K562 (cell line): Measurements from ENCODE around the gene MEST. TPM values are rescaled to one million over a fixed set of nuclear protein-coding genes. Genes with fewer than 3 reads are reported as not detected.

Experiments used
- ATAC-seq: fragments of 200-7000 bp; cut with Tn5 transposase; 3 replicates; pipeline ENCODE4 v1.9.1; 2020; ENCODE audit warnings: moderate library complexity
- BruUV-seq: library from RNA; stranded (reverse); fragments of 400-500 nt; replicated peaks from 2 replicates; lab custom pipeline; 2021; lab: Mats Ljungman, UMichigan
- CTCF ChIA-PET: fragments of 300-600 bp; formaldehyde crosslinking; extraction: SDS; loops from one replicate; lab custom pipeline; 2021; ENCODE audit warnings: low intra/inter-chr PET ratio; lab: Yijun Ruan, JAX
- POLR2A ChIA-PET: fragments of 300-600, 350-650 bp; sonication (Branson Sonifier 250); formaldehyde crosslinking; extraction: SDS; loops from one replicate; lab custom pipeline; 2021; ENCODE audit warnings: antibody characterized with exemption, inconsistent platforms; lab: Yijun Ruan, JAX
- DNase-seq, 4 experiments: peaks; one replicate each; pipeline versions ENCODE4 v3.0.0 to v3.0.0-alpha.2; 2011 to 2018; ENCODE audit warnings: low spot score in 3 of 4, mixed read lengths in 3 of 4; ENCODE audit errors: extremely low read depth in 1 of 4
- FAIRE-seq: peaks from 2 replicates; lab custom pipeline; 2011; peaks lifted over from hg19 to GRCh38; lab: Jason Lieb, UNC
- H2AFZ ChIP-seq: 2 replicates; pipeline ENCODE4 v1.6.0; 2011; ENCODE audit warnings: low read depth, low read length, control low read depth, inconsistent platforms
- H3K27ac ChIP-seq: fragments of 200-600 bp; 3 replicates; pipeline ENCODE4 v1.8.0; 2011; ENCODE audit warnings: low read depth, mild to moderate bottlenecking, control low read depth, inconsistent platforms, low read length, moderate library complexity, mixed read lengths; ENCODE audit errors: extremely low read depth
- H3K27me3 ChIP-seq, 2 experiments: fragments of 300-600 bp in 1 of 2; 2 replicates in 1 of 2; 3 replicates in 1 of 2; pipeline versions ENCODE4 v1.6.0 to v1.8.0; 2011; ENCODE audit warnings: inconsistent platforms in 2 of 2, low read length in 2 of 2, mild to moderate bottlenecking in 1 of 2, mixed read lengths in 1 of 2, moderate library complexity in 1 of 2; ENCODE audit not compliant: control insufficient read depth in 2 of 2, insufficient read depth in 2 of 2
- H3K36me3 ChIP-seq: fragments of 300-600 bp; 3 replicates; pipeline ENCODE4 v1.8.0; 2011; ENCODE audit warnings: mild to moderate bottlenecking, low read length, inconsistent platforms; ENCODE audit not compliant: control insufficient read depth, insufficient read depth
- H3K4me1 ChIP-seq, 2 experiments: fragments of 200-600 bp in 1 of 2; replicated peaks in 1 of 2; 2 replicates in 1 of 2; 3 replicates in 1 of 2; pipeline versions ENCODE4 v1.5.1 to v1.8.0; 2011; ENCODE audit warnings: inconsistent platforms in 2 of 2, low read length in 2 of 2, mild to moderate bottlenecking in 1 of 2, mixed read lengths in 1 of 2, moderate library complexity in 1 of 2; ENCODE audit not compliant: control insufficient read depth in 2 of 2, insufficient read depth in 2 of 2
- H3K4me2 ChIP-seq: 2 replicates; pipeline ENCODE4 v1.6.1; 2011; ENCODE audit warnings: low read length, control low read depth, inconsistent platforms, mixed read lengths; ENCODE audit not compliant: insufficient read depth
- H3K4me3 ChIP-seq: fragments of 200-600 bp; sonication (generic), shearing (Covaris generic); 2 replicates; pipeline ENCODE4 v1.5.1; 2016; ENCODE audit warnings: control low read depth, inconsistent platforms
- H3K79me2 ChIP-seq: fragments of 200-600 bp; 3 replicates; pipeline ENCODE4 v1.8.0; 2011; ENCODE audit warnings: low read length, inconsistent platforms; ENCODE audit not compliant: control insufficient read depth, insufficient read depth
- H3K9ac ChIP-seq, 2 experiments: 2 replicates each; pipeline versions ENCODE4 v1.6.0 to v1.6.1; 2011; ENCODE audit warnings: low read depth in 2 of 2, low read length in 2 of 2, control low read depth in 1 of 2, inconsistent platforms in 1 of 2, mild to moderate bottlenecking in 1 of 2, mixed read lengths in 1 of 2; ENCODE audit not compliant: insufficient read depth in 1 of 2
- H3K9me1 ChIP-seq: one replicate; pipeline ENCODE4 v1.6.0; 2011; ENCODE audit warnings: inconsistent platforms, mild to moderate bottlenecking, low read length, moderate library complexity; ENCODE audit not compliant: control insufficient read depth, insufficient read depth
- H3K9me3 ChIP-seq: replicated peaks from 2 replicates; pipeline ENCODE4 v1.5.1; 2011; ENCODE audit warnings: low read depth, low read length, inconsistent platforms; ENCODE audit not compliant: control insufficient read depth, insufficient read depth
- H4K20me1 ChIP-seq: replicated peaks from 2 replicates; pipeline ENCODE4 v1.6.1; 2011; ENCODE audit warnings: low read length, inconsistent platforms, mixed read lengths; ENCODE audit not compliant: control insufficient read depth, insufficient read depth
- HNRNPK ChIP-seq: fragments of 200-400 bp; formaldehyde crosslinking; IDR thresholded peaks from one replicate; pipeline ENCODE4 v1.6.1; 2018; ENCODE audit warnings: mild to moderate bottlenecking, low read depth, low read length; ENCODE audit not compliant: poor library complexity, severe bottlenecking
- KDM2B ChIP-seq: fragments of 250-450 bp; sonication (Bioruptor Pico); IDR thresholded peaks from 2 replicates; pipeline ENCODE4 v1.8.0; 2021; ENCODE audit warnings: mild to moderate bottlenecking, moderate library complexity
- PCBP2 ChIP-seq: fragments of 200-400 bp; formaldehyde crosslinking; IDR thresholded peaks from 2 replicates; pipeline ENCODE4 v1.6.1; 2018; ENCODE audit warnings: low read length, low read depth, mild to moderate bottlenecking, moderate library complexity; ENCODE audit not compliant: poor library complexity, severe bottlenecking
- ZBTB17 ChIP-seq: fragments of 450-650 bp; formaldehyde crosslinking; IDR thresholded peaks from 2 replicates; pipeline ENCODE4 v1.4.0; 2020; ENCODE audit warnings: mild to moderate bottlenecking
- WGBS: fragments of 100-300 bp; shearing (Covaris generic); methylation state at CpG from one replicate; pipeline ENCODE4 v1.1.6; 2016; ENCODE audit warnings: low coverage, mixed read lengths; ENCODE audit not compliant: insufficient coverage; ENCODE audit errors: missing lambda C conversion rate; 5-methylcytosine and 5-hydroxymethylcytosine counted together
- in situ Hi-C: fragments of 300-500 bp; cut with MboI; formaldehyde crosslinking; loops from 4 replicates; pipeline ENCODE4 v1.15.0; 2018; ENCODE audit warnings: inconsistent platforms, mixed read lengths
- intact Hi-C: fragments of 100-400 bp; cut with micrococcal nuclease; formaldehyde crosslinking; loops from 2 replicates; pipeline ENCODE4 v1.14.2; 2022
- polyA plus RNA-seq, 8 experiments: library from polyadenylated mRNA; depleted of rRNA in 4 of 8; stranded (reverse) in 5 of 8; unstranded in 3 of 8; fragments of >200 nt; fragmentation: Nextera tagmentation in 2 of 8; fragmentation: Illumina TruSeq in 1 of 8; extraction: Ambion mirVana in 2 of 8; extraction: Trizol in 1 of 8; gene quantifications; 2 replicates each; pipeline versions ENCODE4 v1.2.1 to v1.2.3, GENCODE V29; 2011 to 2014; ENCODE audit warnings: inconsistent platforms in 1 of 8, missing spikeins in 1 of 8
- total RNA-seq, 7 experiments: library from RNA; depleted of rRNA in 6 of 7; stranded (reverse); fragments of >200 nt in 6 of 7; fragmentation: Illumina TruSeq in 2 of 7; extraction: Trizol in 2 of 7; gene quantifications; 2 replicates each; pipeline versions ENCODE4 v1.2.1 to v1.2.3, GENCODE V29; 2011 to 2021; ENCODE audit warnings: low replicate concordance in 1 of 7
- TF ChIP-seq, protein P1 (sequence below): sonication (generic); formaldehyde crosslinking; IDR thresholded peaks from 2 replicates; pipeline ENCODE4 v1.8.1; 2023; ENCODE audit warnings: mild to moderate bottlenecking, missing genetic modification reagents
- TF ChIP-seq, protein P2 (sequence below): fragments of 450-650 bp; formaldehyde crosslinking; IDR thresholded peaks from 2 replicates; pipeline ENCODE4 v1.4.0; 2020; ENCODE audit warnings: mild to moderate bottlenecking, moderate library complexity
- TF ChIP-seq, protein P3 (sequence below): fragments of 250-450 bp; sonication (Bioruptor Pico); IDR thresholded peaks from 2 replicates; pipeline ENCODE4 v1.5.0; 2020; ENCODE audit warnings: mild to moderate bottlenecking

The MEST gene
- total and polyA plus RNA-seq, 9 of the 15 experiments (the other 6 are each of a cell fraction or from before 2014, with no cell fraction given) = 0.04 to 0.74 (median 0.36) TPM; not detected in 1

DNA sequence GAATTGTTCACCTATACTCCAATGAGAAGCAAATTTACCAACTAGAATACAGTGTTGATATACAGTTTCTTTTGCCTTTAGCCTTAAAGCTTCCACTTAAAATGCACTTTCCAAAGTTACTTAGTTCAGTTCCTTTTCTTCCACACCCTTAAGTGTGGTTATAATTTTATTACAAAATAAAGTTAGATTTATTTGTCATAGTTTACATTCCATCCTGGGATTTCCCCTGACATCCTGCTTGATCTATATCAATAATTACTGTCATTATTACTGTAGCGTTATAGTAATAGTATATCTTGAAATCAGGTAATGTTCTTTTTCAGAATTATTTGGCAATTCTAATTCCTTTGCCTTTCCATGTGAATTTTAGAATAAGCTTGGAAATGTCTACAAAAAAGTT, 23.3 kb upstream of the MEST start (continued):
- TF ChIP-seq, protein P1, sequence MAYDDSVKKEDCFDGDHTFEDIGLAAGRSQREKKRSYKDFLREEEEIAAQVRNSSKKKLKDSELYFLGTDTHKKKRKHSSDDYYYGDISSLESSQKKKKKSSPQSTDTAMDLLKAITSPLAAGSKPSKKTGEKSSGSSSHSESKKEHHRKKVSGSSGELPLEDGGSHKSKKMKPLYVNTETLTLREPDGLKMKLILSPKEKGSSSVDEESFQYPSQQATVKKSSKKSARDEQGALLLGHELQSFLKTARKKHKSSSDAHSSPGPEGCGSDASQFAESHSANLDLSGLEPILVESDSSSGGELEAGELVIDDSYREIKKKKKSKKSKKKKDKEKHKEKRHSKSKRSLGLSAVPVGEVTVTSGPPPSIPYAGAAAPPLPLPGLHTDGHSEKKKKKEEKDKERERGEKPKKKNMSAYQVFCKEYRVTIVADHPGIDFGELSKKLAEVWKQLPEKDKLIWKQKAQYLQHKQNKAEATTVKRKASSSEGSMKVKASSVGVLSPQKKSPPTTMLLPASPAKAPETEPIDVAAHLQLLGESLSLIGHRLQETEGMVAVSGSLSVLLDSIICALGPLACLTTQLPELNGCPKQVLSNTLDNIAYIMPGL (CRISPR knock-in tag) = no peak
- TF ChIP-seq, protein P2, sequence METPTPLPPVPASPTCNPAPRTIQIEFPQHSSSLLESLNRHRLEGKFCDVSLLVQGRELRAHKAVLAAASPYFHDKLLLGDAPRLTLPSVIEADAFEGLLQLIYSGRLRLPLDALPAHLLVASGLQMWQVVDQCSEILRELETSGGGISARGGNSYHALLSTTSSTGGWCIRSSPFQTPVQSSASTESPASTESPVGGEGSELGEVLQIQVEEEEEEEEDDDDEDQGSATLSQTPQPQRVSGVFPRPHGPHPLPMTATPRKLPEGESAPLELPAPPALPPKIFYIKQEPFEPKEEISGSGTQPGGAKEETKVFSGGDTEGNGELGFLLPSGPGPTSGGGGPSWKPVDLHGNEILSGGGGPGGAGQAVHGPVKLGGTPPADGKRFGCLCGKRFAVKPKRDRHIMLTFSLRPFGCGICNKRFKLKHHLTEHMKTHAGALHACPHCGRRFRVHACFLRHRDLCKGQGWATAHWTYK (CRISPR knock-in tag) = no peak

DNA sequence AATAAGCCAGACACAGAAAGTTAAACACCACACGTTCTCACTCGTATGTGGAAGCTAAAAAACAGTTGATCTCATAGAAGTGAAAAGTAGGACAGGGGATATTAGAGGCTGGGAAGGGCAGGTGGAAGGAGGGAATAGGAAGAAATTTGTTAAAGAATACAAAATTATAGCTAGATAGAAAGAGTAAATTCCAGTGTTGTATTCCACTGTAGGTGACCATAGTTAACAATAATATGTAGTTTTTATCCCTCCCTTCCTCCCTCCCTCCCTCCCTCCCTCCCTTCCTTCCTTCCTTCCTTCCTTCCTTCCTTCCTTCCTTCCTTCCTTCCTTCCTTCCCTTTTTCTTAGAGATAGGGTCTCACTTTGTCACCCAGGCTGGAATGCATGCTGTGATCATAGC, 19.9 kb upstream of the MEST start:
- Histone ChIP-seq H3K4me3 (no peak overlapping the region), H2AFZ (no peak overlapping the region), H3K9me1 (no peaks in the 10 kb centered on the region), H4K20me1 (no peaks in the 10 kb centered on the region), H3K9me3 (no peaks in the 10 kb centered on the region), H3K27ac (no peak overlapping the region), H3K4me1 (no peaks in the 10 kb centered on the region), H3K9ac (no peak overlapping the region), H3K79me2 (no peaks in the 10 kb centered on the region), H3K36me3 (no peaks in the 10 kb centered on the region), H3K4me2 (no peak overlapping the region)
- no TSS peak for BruUV-seq
- FAIRE-seq (no peak), DNase-seq (no peak), ATAC-seq (no peak)
- in situ Hi-C loops = no loop called here
- ChIA-PET CTCF (no interaction called here), POLR2A (interaction anchor here (0.7 kb wide), 1 partner anchor 13 kb away, joined by 7 read pairs; no protein-coding TSS in a partner anchor)
- WGBS = 2% methylated on average over 2 of the region's 2 CpGs
- intact Hi-C loops = no loop called here
- TF ChIP-seq ZBTB17 (CRISPR knock-in tag) (no peak), HNRNPK (peak; percentile 43), KDM2B (CRISPR knock-in tag) (no peak), PCBP2 (peak; percentile 88)
- TF ChIP-seq, protein P3, sequence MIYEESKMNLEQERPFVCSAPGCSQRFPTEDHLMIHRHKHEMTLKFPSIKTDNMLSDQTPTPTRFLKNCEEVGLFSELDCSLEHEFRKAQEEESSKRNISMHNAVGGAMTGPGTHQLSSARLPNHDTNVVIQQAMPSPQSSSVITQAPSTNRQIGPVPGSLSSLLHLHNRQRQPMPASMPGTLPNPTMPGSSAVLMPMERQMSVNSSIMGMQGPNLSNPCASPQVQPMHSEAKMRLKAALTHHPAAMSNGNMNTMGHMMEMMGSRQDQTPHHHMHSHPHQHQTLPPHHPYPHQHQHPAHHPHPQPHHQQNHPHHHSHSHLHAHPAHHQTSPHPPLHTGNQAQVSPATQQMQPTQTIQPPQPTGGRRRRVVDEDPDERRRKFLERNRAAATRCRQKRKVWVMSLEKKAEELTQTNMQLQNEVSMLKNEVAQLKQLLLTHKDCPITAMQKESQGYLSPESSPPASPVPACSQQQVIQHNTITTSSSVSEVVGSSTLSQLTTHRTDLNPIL (CRISPR knock-in tag) = no peak
- TF ChIP-seq, all 486 proteins: peak for 2
- peaks cover 15 to 23% of the 10 kb centered on the region in 2 experiments for H3K27me3 ChIP-seq
